K562 (cell line): ENCODE measurements around the gene KCNQ4. TPM values are rescaled to one million over a fixed set of nuclear protein-coding genes. Genes with fewer than 3 reads are reported as not detected.

ENCODE experiments used
- ATF1 ChIP-seq, 2 experiments: fragments of 450-650 bp in 1 of 2; IDR thresholded peaks; 2 replicates each; pipeline ENCODE4 v1.6.1; 2016; ENCODE audit warnings: missing compliant biosample characterization in 1 of 2, missing genetic modification characterization in 1 of 2
- CTCFL ChIP-seq: IDR thresholded peaks from 2 replicates; pipeline ENCODE4 v1.6.1; 2011; ENCODE audit warnings: borderline replicate concordance, low read depth, mild to moderate bottlenecking, moderate library complexity, low read length; ENCODE audit not compliant: insufficient read depth, poor library complexity, severe bottlenecking
- DLX4 ChIP-seq: fragments of 250-450 bp; sonication (Bioruptor Pico); IDR thresholded peaks from 2 replicates; pipeline ENCODE4 v1.6.1; 2021; ENCODE audit warnings: mild to moderate bottlenecking
- ESRRA ChIP-seq: fragments of 450-650 bp; IDR thresholded peaks from 2 replicates; pipeline ENCODE4 v1.6.1; 2014; ENCODE audit warnings: low read depth, mild to moderate bottlenecking, moderate library complexity, borderline replicate concordance
- FOXJ3 ChIP-seq: sonication (generic); formaldehyde crosslinking; IDR thresholded peaks from 2 replicates; pipeline ENCODE4 v1.4.0; 2020; ENCODE audit warnings: mild to moderate bottlenecking, missing genetic modification reagents
- FOXP1 ChIP-seq: sonication (generic); formaldehyde crosslinking; IDR thresholded peaks from 2 replicates; pipeline ENCODE4 v1.8.0; 2022; ENCODE audit warnings: mild to moderate bottlenecking, missing genetic modification reagents
- KDM1A ChIP-seq, 2 experiments: fragments of 450-650 bp; IDR thresholded peaks; 2 replicates each; pipeline ENCODE4 v1.6.1; 2016; ENCODE audit warnings: mild to moderate bottlenecking in 2 of 2
- MAZ ChIP-seq, 2 experiments: fragments of 450-650 bp in 1 of 2; sonication (generic) in 1 of 2; formaldehyde crosslinking; IDR thresholded peaks in 1 of 2; conservative IDR thresholded peaks in 1 of 2; 2 replicates each; pipeline versions ENCODE4 v1.4.0 to v1.5.0; 2020; ENCODE audit warnings: mild to moderate bottlenecking in 1 of 2, missing genetic modification reagents in 1 of 2
- NFYB ChIP-seq: IDR thresholded peaks from 2 replicates; pipeline ENCODE4 v1.6.1; 2011; ENCODE audit warnings: mild to moderate bottlenecking, moderate library complexity; ENCODE audit not compliant: insufficient read length; ENCODE audit errors: extremely low read depth
- TOE1 ChIP-seq, 2 experiments: fragments of 450-650 bp in 1 of 2; sonication (generic) in 1 of 2; formaldehyde crosslinking in 1 of 2; IDR thresholded peaks; 2 replicates each; pipeline versions ENCODE4 v1.7.1 to v1.8.0; 2016 to 2022; ENCODE audit warnings: borderline replicate concordance in 2 of 2, mild to moderate bottlenecking in 2 of 2, antibody characterized with exemption in 1 of 2, inconsistent platforms in 1 of 2, low read depth in 1 of 2, missing genetic modification reagents in 1 of 2, moderate library complexity in 1 of 2
- ZNF133 ChIP-seq: fragments of 250-450 bp; sonication (Bioruptor Pico); IDR thresholded peaks from 2 replicates; pipeline ENCODE4 v1.4.0; 2020; ENCODE audit warnings: mild to moderate bottlenecking
- ZNF431 ChIP-seq: sonication (generic); formaldehyde crosslinking; IDR thresholded peaks from 2 replicates; pipeline ENCODE4 v1.8.0; 2022; ENCODE audit warnings: mild to moderate bottlenecking, missing genetic modification reagents
- ZNF57 ChIP-seq: fragments of 450-650 bp; formaldehyde crosslinking; IDR thresholded peaks from 2 replicates; pipeline ENCODE4 v1.4.0; 2020; ENCODE audit warnings: mild to moderate bottlenecking, moderate library complexity
- ZNF644 ChIP-seq: fragments of 200-800 bp; sonication (Bioruptor generic); IDR thresholded peaks from 2 replicates; pipeline ENCODE4 v1.6.1; 2016; ENCODE audit warnings: low read depth, missing genetic modification characterization, missing compliant biosample characterization
- polyA plus RNA-seq, 8 experiments: library from polyadenylated mRNA; depleted of rRNA in 4 of 8; stranded (reverse) in 5 of 8; unstranded in 3 of 8; fragments of >200 nt; fragmentation: Nextera tagmentation in 2 of 8; fragmentation: Illumina TruSeq in 1 of 8; extraction: Ambion mirVana in 2 of 8; extraction: Trizol in 1 of 8; gene quantifications; 2 replicates each; pipeline versions ENCODE4 v1.2.1 to v1.2.3, GENCODE V29; 2011 to 2014; ENCODE audit warnings: inconsistent platforms in 1 of 8, missing spikeins in 1 of 8
- total RNA-seq, 7 experiments: library from RNA; depleted of rRNA in 6 of 7; stranded (reverse); fragments of >200 nt in 6 of 7; fragmentation: Illumina TruSeq in 2 of 7; extraction: Trizol in 2 of 7; gene quantifications; 2 replicates each; pipeline versions ENCODE4 v1.2.1 to v1.2.3, GENCODE V29; 2011 to 2021; ENCODE audit warnings: low replicate concordance in 1 of 7
- TF ChIP-seq, protein P1 (sequence below), 2 experiments: IDR thresholded peaks; 2 replicates each; pipeline ENCODE4 v1.6.1; 2012; ENCODE audit warnings: improper control_type of control experiment in 2 of 2, low read depth in 2 of 2, low read length in 2 of 2, borderline replicate concordance in 1 of 2
- TF ChIP-seq, protein P2 (sequence below): sonication (generic); formaldehyde crosslinking; IDR thresholded peaks from 2 replicates; pipeline ENCODE4 v1.8.0; 2022; ENCODE audit warnings: mild to moderate bottlenecking, missing genetic modification reagents
- TF ChIP-seq, protein P3 (sequence below): IDR thresholded peaks from 2 replicates; pipeline ENCODE4 v1.6.1; 2012; ENCODE audit warnings: low read depth, low read length, improper control_type of control experiment, borderline replicate concordance

The KCNQ4 gene
- total and polyA plus RNA-seq, 9 of the 15 experiments (the other 6 are each of a cell fraction or from before 2014, with no cell fraction given): 0.07 to 4.1 (median 0.79) TPM

DNA sequence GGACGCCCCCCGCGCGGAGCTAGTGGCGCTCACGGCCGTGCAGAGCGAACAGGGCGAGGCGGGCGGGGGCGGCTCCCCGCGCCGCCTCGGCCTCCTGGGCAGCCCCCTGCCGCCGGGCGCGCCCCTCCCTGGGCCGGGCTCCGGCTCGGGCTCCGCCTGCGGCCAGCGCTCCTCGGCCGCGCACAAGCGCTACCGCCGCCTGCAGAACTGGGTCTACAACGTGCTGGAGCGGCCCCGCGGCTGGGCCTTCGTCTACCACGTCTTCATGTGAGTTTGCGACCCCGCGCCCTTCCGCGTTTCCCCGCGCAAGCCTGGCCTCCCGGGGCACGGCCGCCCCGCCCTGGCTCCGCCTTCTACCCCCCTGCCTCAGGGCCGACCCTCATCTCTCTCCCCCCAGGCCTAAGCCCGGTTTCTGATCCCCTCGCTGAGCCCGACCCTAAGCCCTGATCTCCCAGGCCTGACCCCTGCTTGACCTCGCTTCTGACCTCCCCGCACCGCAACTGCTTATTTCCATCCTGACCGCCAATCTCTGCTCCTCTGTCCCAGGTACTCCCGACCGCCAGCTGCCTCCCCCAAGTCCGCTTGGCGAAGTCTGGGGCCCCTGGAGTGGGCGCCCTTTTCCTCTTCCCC is 669 bp downstream of the KCNQ4 start (continued):
- TF ChIP-seq, protein P1, sequence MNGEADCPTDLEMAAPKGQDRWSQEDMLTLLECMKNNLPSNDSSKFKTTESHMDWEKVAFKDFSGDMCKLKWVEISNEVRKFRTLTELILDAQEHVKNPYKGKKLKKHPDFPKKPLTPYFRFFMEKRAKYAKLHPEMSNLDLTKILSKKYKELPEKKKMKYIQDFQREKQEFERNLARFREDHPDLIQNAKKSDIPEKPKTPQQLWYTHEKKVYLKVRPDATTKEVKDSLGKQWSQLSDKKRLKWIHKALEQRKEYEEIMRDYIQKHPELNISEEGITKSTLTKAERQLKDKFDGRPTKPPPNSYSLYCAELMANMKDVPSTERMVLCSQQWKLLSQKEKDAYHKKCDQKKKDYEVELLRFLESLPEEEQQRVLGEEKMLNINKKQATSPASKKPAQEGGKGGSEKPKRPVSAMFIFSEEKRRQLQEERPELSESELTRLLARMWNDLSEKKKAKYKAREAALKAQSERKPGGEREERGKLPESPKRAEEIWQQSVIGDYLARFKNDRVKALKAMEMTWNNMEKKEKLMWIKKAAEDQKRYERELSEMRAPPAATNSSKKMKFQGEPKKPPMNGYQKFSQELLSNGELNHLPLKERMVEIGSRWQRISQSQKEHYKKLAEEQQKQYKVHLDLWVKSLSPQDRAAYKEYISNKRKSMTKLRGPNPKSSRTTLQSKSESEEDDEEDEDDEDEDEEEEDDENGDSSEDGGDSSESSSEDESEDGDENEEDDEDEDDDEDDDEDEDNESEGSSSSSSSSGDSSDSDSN (IDR thresholded peaks at IDR 0.05; ENCODE audit: borderline replicate concordance in 1 of 2, low read depth in 2 of 2, low read length in 2 of 2): peak; percentile 54 to 58; a peak in 1 of 4 replicates
- TF ChIP-seq ZNF431 (CRISPR knock-in tag): no peak
- no peak for TF ChIP-seq CTCFL
- no peak for TF ChIP-seq ZNF644 (tag)
- TF ChIP-seq, protein P2, sequence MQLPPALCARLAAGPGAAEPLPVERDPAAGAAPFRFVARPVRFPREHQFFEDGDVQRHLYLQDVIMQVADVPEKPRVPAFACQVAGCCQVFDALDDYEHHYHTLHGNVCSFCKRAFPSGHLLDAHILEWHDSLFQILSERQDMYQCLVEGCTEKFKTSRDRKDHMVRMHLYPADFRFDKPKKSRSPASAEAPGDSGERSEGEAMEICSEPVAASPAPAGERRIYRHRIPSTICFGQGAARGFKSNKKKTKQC (CRISPR knock-in tag): peak; percentile 30; the same call in 1 of the 2 replicates
- TF ChIP-seq ESRRA: peak; percentile 76; the same call in 1 of the 2 replicates
- no peak for TF ChIP-seq TOE1 (IDR thresholded peaks at IDR 0.05; ENCODE audit: borderline replicate concordance)
- no peak for TF ChIP-seq TOE1 (CRISPR knock-in tag; IDR thresholded peaks at IDR 0.05; ENCODE audit: borderline replicate concordance, low read depth)
- peak; percentile 34; the same call in 1 of the 2 replicates for TF ChIP-seq FOXP1 (CRISPR knock-in tag)
- TF ChIP-seq FOXJ3 (CRISPR knock-in tag): no peak
- TF ChIP-seq ZNF57 (CRISPR knock-in tag): no peak
- TF ChIP-seq ATF1 (CRISPR knock-in tag; IDR thresholded peaks at IDR 0.05): no peak
- 0 out of 2 replicates have a peak, but pooled peaks have one; percentile 19 for TF ChIP-seq ATF1 (tag; IDR thresholded peaks at IDR 0.05)
- TF ChIP-seq KDM1A (IDR thresholded peaks at IDR 0.05): peak in 1 of 2 experiments; percentile 46; a peak in 2 of 4 replicates
- no peak for TF ChIP-seq NFYB
- no peak for TF ChIP-seq DLX4
- peak in 1 of 2 experiments; percentile 10; a peak in 1 of 4 replicates for TF ChIP-seq MAZ (CRISPR knock-in tag; conservative IDR thresholded peaks at IDR 0.05 in 1 of 2, IDR thresholded peaks at IDR 0.05 in 1 of 2)
- TF ChIP-seq, protein P3, sequence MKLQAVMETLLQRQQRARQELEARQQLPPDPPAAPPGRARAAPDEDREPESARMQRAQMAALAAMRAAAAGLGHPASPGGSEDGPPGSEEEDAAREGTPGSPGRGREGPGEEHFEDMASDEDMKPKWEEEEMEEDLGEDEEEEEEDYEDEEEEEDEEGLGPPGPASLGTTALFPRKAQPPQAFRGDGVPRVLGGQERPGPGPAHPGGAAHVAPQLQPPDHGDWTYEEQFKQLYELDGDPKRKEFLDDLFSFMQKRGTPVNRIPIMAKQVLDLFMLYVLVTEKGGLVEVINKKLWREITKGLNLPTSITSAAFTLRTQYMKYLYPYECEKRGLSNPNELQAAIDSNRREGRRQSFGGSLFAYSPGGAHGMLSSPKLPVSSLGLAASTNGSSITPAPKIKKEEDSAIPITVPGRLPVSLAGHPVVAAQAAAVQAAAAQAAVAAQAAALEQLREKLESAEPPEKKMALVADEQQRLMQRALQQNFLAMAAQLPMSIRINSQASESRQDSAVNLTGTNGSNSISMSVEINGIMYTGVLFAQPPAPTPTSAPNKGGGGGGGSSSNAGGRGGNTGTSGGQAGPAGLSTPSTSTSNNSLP: no peak
- TF ChIP-seq ZNF133 (CRISPR knock-in tag): no peak
